SK-N-MC (cell line): ENCODE data around the gene LDAH.

Experiments used
- EZH2 ChIP-seq: fragments of 200-600 bp; sonication (generic); IDR thresholded peaks from one replicate; pipeline ENCODE4 v1.6.1; 2017; ENCODE audit warnings: antibody characterized with exemption
- FOXP2 ChIP-seq: optimal IDR thresholded peaks from 2 replicates; pipeline ENCODE3; 2011; ENCODE audit warnings: mild to moderate bottlenecking, moderate library complexity; ENCODE audit not compliant: insufficient read depth; ENCODE audit errors: extremely low read length, control extremely low read depth
- POLR2AphosphoS5 ChIP-seq: IDR thresholded peaks from 2 replicates; pipeline ENCODE4 v1.6.1; 2012; ENCODE audit warnings: mild to moderate bottlenecking, low read depth, low read length, borderline replicate concordance

GRCh38 chr2:20818820-20819219, 4.1 kb downstream of the LDAH start:
- TF ChIP-seq POLR2AphosphoS5 (no peak), EZH2 (no peak), FOXP2 (no peak)
